ENCODE data around the gene MACO1.
"Not testable (repeated sequence)": the region's sequence is repeated elsewhere in the genome, so short reads cannot be mapped to it uniquely, and the experiment has no call there.

DNA sequence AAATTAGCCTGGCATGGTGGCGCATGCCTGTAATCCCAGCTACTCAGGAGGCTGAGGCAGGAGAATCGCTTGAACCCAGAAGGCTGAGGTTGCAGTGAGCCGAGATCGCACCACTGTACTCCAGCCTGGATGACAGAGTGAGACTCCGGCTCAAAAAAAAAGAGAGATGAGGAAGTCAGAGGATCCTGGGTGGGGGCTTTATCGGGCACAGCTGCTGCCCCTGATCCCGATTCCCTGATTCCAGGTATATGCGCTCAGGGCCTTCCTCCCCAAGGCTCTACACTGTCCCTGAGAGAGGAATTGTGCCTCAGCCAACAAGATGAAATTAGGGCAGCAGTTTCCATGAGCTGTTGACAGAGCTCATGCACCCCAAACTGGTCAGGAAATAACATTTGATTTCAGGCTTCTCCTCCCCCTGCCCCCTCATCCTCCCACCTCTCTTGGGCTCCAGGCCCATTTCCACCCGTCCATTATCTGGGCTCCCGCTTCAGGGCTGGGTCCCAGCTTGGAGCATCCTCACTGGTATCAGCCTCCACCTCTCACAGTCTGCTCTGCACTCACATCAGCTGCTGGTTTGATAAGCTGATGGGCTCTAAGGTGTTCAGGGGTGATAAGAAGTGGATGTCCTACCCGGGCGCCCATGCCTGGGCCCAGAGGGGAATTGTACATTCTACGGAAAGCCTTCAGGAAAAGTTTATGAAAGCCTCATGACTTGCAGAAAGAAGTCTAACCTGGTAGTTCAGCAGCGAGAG lies 17.6 kb upstream of the MACO1 start:
- TF ChIP-seq NR2F1 (conservative IDR thresholded peaks at IDR 0.05); ZBTB4 (CRISPR knock-in tag; IDR thresholded peaks at IDR 0.05); POLR2A (IDR thresholded peaks at IDR 0.05; ENCODE audit: low read depth, low read length); EP300 (IDR thresholded peaks at IDR 0.05; ENCODE audit: borderline replicate concordance in 1 of 2, control insufficient read depth in 1 of 2, low read depth in 2 of 2, low read length in 2 of 2); SRF (IDR thresholded peaks at IDR 0.05; ENCODE audit: low read depth in 2 of 2, low read length in 2 of 2); CTCF (IDR thresholded peaks at IDR 0.05 in 2 of 3, conservative IDR thresholded peaks at IDR 0.05 in 1 of 3; ENCODE audit: control insufficient read depth in 2 of 3, extremely low read depth in 1 of 3, insufficient read depth in 1 of 3, low read depth in 3 of 3, low read length in 3 of 3); CREM (IDR thresholded peaks at IDR 0.05; ENCODE audit: low read depth); MYC (IDR thresholded peaks at IDR 0.05; ENCODE audit: insufficient read depth, insufficient read length, insufficient replicate concordance, low read length, severe bottlenecking); POLR2AphosphoS5 (IDR thresholded peaks at IDR 0.05; ENCODE audit: low read length); CHD4 (IDR thresholded peaks at IDR 0.05); EZH2 (IDR thresholded peaks at IDR 0.05; ENCODE audit: borderline replicate concordance, control insufficient read depth, low read depth, low read length): not testable (repeated sequence)
